Urinary bladder (tissue), 4 donors: ENCODE measurements around the gene DIMT1. TPM values are rescaled to one million over a fixed set of nuclear protein-coding genes. Genes with fewer than 3 reads are reported as not detected.

Experiments used
- DNase-seq: peaks from one replicate; pipeline ENCODE4 v3.0.0-alpha.2; 2015; ENCODE audit errors: extremely low spot score
- H3K27ac ChIP-seq: one replicate; pipeline ENCODE4 v1.5.1; 2013; ENCODE audit warnings: low read depth, mild to moderate bottlenecking, moderate library complexity
- H3K36me3 ChIP-seq: one replicate; pipeline ENCODE4 v1.6.1; 2013; ENCODE audit warnings: mild to moderate bottlenecking, moderate library complexity; ENCODE audit not compliant: insufficient read depth
- H3K4me1 ChIP-seq: one replicate; pipeline ENCODE4 v1.6.1; 2013; ENCODE audit warnings: mild to moderate bottlenecking, moderate library complexity; ENCODE audit not compliant: insufficient read depth
- H3K4me3 ChIP-seq: one replicate; pipeline ENCODE4 v1.5.1; 2013; ENCODE audit warnings: low read depth, low read length
- WGBS: extraction: QIAGEN DNeasy Blood & Tissue Kit; methylation state at CpG from one replicate; pipeline ENCODE4 v1.1.7; 2013; 5-methylcytosine and 5-hydroxymethylcytosine counted together
- polyA plus RNA-seq: library from polyadenylated mRNA; stranded (reverse); fragments of 200-250 nt; gene quantifications from one replicate; pipeline ENCODE4 v1.2.3, GENCODE V29; 2013
- total RNA-seq: library from RNA; depleted of rRNA; stranded (reverse); fragments of >200 nt; gene quantifications from one replicate; pipeline ENCODE4 v1.2.3, GENCODE V29; 2014
- donor health status: healthy with polysubstance abuse.
- donor health status: healthy.

Gene DIMT1
- total RNA-seq (28.9 TPM), polyA plus RNA-seq (26.8 TPM)

GRCh38 chr5:62403411-62404250 is at the start of gene DIMT1:
DIMT1 (minus strand) TSS chr5:62403905; CDS start chr5:62403772, 133 bp downstream.
- WGBS, result under 1% methylated on average over 66 of the region's 66 CpGs

GRCh38 chr5:62450259-62450658 is 46.6 kb upstream of the DIMT1 start:
- Histone ChIP-seq H3K36me3 (peaks cover 5% of the 10 kb centered on the region), H3K4me1 (no peaks in the 10 kb centered on the region)

More at GRCh38 chr5:62403411-62404250, at the start of gene DIMT1:
- H3K4me1 ChIP-seq, result no peaks in the 10 kb centered on the region
- peak within 1 kb of the TSS; percentile 83 for H3K4me3 ChIP-seq
- H3K27ac ChIP-seq, result peak within 1 kb of the TSS; percentile 92
- H3K36me3 ChIP-seq, result peaks cover 2% of the 10 kb centered on the region
- DNase-seq, result peak; percentile 96

GRCh38 chr5:62448528-62448927 is 44.8 kb upstream of the DIMT1 start:
- H3K36me3 ChIP-seq, result peaks cover 5% of the 10 kb centered on the region
- no peaks in the 10 kb centered on the region for H3K4me1 ChIP-seq
- 95% methylated on average over 5 of the region's 5 CpGs for WGBS
- DNase-seq, result no peak
- no peak overlapping the region for H3K27ac ChIP-seq
- H3K4me3 ChIP-seq, result no peak overlapping the region

More at GRCh38 chr5:62450259-62450658, 46.6 kb upstream of the DIMT1 start:
- 92% methylated on average over 2 of the region's 2 CpGs for WGBS
- Histone ChIP-seq H3K4me3 (no peak overlapping the region), H3K27ac (no peak overlapping the region)
- DNase-seq, result no peak

- Histone ChIP-seq H3K4me3 (no peak overlapping the region), H3K36me3 (no peaks in the 10 kb centered on the region), H3K4me1 (no peaks in the 10 kb centered on the region), H3K27ac (no peak overlapping the region)
- DNase-seq, result no peak
- 89% methylated on average over 5 of the region's 5 CpGs for WGBS
These were observed 28.9 kb upstream of the DIMT1 start for GRCh38 chr5:62432621-62433064.

- H3K27ac ChIP-seq, result no peak overlapping the region
- WGBS, result 81% methylated on average over 11 of the region's 11 CpGs
- no peaks in the 10 kb centered on the region for H3K36me3 ChIP-seq
- no peak overlapping the region for H3K4me3 ChIP-seq
- no peak for DNase-seq
- H3K4me1 ChIP-seq, result no peaks in the 10 kb centered on the region
These were observed 28.3 kb upstream of the DIMT1 start for GRCh38 chr5:62431735-62432620.

GRCh38 chr5:62424763-62425162 is 21.1 kb upstream of the DIMT1 start:
- no peak overlapping the region for H3K27ac ChIP-seq
- DNase-seq, result no peak

GRCh38 chr5:62421414-62421813 is 17.7 kb upstream of the DIMT1 start:
- WGBS, result 68% methylated on average over 1 of the region's 1 CpG
- no peak overlapping the region for H3K4me3 ChIP-seq

More at GRCh38 chr5:62424763-62425162, 21.1 kb upstream of the DIMT1 start:
- Histone ChIP-seq H3K4me1 (no peaks in the 10 kb centered on the region), H3K4me3 (no peak overlapping the region), H3K36me3 (no peaks in the 10 kb centered on the region)
- WGBS, result 99% methylated on average over 1 of the region's 1 CpG

GRCh38 chr5:62419609-62420008 is 15.9 kb upstream of the DIMT1 start:
- 100% methylated on average over 3 of the region's 3 CpGs for WGBS
- no peak overlapping the region for H3K4me3 ChIP-seq
- H3K27ac ChIP-seq, result no peak overlapping the region
- no peaks in the 10 kb centered on the region for H3K4me1 ChIP-seq
- no peak for DNase-seq
- H3K36me3 ChIP-seq, result no peaks in the 10 kb centered on the region

More at GRCh38 chr5:62421414-62421813, 17.7 kb upstream of the DIMT1 start:
- DNase-seq, result no peak
- Histone ChIP-seq H3K27ac (no peak overlapping the region), H3K36me3 (no peaks in the 10 kb centered on the region), H3K4me1 (no peaks in the 10 kb centered on the region)

GRCh38 chr5:62418462-62419076 is 14.9 kb upstream of the DIMT1 start:
- H3K4me1 ChIP-seq, result no peaks in the 10 kb centered on the region
- no peak overlapping the region for H3K4me3 ChIP-seq
- whole genome bisulfite sequencing, result 90% methylated on average over 4 of the region's 4 CpGs
- no peak overlapping the region for H3K27ac ChIP-seq
- DNase-seq, result no peak
- no peaks in the 10 kb centered on the region for H3K36me3 ChIP-seq

- WGBS, result 58% methylated on average over 3 of the region's 3 CpGs
- Histone ChIP-seq H3K36me3 (no peaks in the 10 kb centered on the region), H3K4me3 (peak overlapping the region; percentile 83), H3K27ac (no peak overlapping the region), H3K4me1 (no peaks in the 10 kb centered on the region)
- no peak for DNase-seq
These were observed 10.0 kb upstream of the DIMT1 start for GRCh38 chr5:62413711-62414110.

- DNase-seq, result peak; percentile 98
- Histone ChIP-seq H3K36me3 (no peaks in the 10 kb centered on the region), H3K4me1 (no peaks in the 10 kb centered on the region), H3K4me3 (peak within 1 kb of the TSS; percentile 83), H3K27ac (peak within 1 kb of the TSS; percentile 72)
- under 1% methylated on average over 66 of the region's 66 CpGs for WGBS
These were observed 9.0 kb upstream of the DIMT1 start, which contains the start of gene IPO11 for GRCh38 chr5:62412549-62413329. IPO11 (plus strand) TSS chr5:62412763; CDS start chr5:62437280, 24,517 bp downstream.

GRCh38 chr5:62395210-62395950 is 8.3 kb downstream of the DIMT1 start:
- peaks cover 8% of the 10 kb centered on the region for H3K36me3 ChIP-seq
- no peak for DNase-seq
- no peaks in the 10 kb centered on the region for H3K4me1 ChIP-seq
- no peak overlapping the region for H3K4me3 ChIP-seq
- WGBS, result 87% methylated on average over 5 of the region's 5 CpGs
- H3K27ac ChIP-seq, result no peak overlapping the region
